Adrenal gland (tissue), 5 donors: ENCODE results near the gene FAM24A.

ENCODE experiments used
- POLR2A ChIP-seq, 2 donors: fragments of 450-650 bp; IDR thresholded peaks; one replicate each; pipeline ENCODE4 v1.6.1; 2017; ENCODE audit warnings: antibody characterized with exemption in 2 of 2, mild to moderate bottlenecking in 2 of 2, moderate library complexity in 1 of 2
- TF ChIP-seq, protein P1 (sequence below), 6 experiments: fragments of 450-650 bp in 4 of 6; fragments of 200-600 bp in 2 of 6; sonication (generic) in 1 of 6; IDR thresholded peaks; 1 replicate in 5 of 6; 2 replicates in 1 of 6; pipeline versions ENCODE4 v1.5.1 to v1.8.0; 2016 to 2021; ENCODE audit warnings: antibody characterized with exemption in 6 of 6, mild to moderate bottlenecking in 2 of 6, moderate library complexity in 1 of 6
- donor health status: DM: no; HTN: no; CAD: no.

DNA sequence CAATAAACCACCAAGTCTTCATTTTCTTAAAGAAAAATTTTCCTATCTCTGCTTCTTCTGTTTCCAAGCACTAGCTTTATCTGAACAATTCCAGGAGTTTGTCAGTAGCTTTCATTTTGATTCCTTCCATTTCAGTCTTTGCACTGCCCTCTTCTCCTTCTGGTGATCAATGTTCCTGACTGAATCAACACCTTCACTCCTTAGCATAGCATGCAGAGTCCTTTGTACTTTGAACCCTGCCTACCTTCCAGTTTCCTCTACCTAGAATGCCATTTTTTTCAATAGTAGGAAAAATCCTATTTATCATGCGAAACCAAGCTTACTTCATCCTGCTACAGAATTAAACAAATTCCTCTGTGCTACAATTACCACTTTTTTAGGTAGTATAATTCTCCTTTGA, 45.5 kb downstream of the FAM24A start:
- TF ChIP-seq POLR2A (IDR thresholded peaks at IDR 0.05), result no peak
- TF ChIP-seq, protein P1, sequence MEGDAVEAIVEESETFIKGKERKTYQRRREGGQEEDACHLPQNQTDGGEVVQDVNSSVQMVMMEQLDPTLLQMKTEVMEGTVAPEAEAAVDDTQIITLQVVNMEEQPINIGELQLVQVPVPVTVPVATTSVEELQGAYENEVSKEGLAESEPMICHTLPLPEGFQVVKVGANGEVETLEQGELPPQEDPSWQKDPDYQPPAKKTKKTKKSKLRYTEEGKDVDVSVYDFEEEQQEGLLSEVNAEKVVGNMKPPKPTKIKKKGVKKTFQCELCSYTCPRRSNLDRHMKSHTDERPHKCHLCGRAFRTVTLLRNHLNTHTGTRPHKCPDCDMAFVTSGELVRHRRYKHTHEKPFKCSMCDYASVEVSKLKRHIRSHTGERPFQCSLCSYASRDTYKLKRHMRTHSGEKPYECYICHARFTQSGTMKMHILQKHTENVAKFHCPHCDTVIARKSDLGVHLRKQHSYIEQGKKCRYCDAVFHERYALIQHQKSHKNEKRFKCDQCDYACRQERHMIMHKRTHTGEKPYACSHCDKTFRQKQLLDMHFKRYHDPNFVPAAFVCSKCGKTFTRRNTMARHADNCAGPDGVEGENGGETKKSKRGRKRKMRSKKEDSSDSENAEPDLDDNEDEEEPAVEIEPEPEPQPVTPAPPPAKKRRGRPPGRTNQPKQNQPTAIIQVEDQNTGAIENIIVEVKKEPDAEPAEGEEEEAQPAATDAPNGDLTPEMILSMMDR (IDR thresholded peaks at IDR 0.05), result no peak
